HepG2 (cell line): Measurements from ENCODE around the gene NOSIP. TPM values are rescaled to one million over a fixed set of nuclear protein-coding genes. Genes with fewer than 3 reads are reported as not detected.

ENCODE experiments used
- FOXP1 ChIP-seq, 2 experiments: fragments of 450-650 bp in 1 of 2; IDR thresholded peaks; 2 replicates each; pipeline ENCODE4 v1.6.1; 2017 to 2018; ENCODE audit warnings: antibody characterized with exemption in 1 of 2
- GATAD1 ChIP-seq: IDR thresholded peaks from 2 replicates; pipeline ENCODE4 v1.6.1; 2016; ENCODE audit warnings: missing genetic modification reagents, missing compliant biosample characterization
- HNF4A ChIP-seq: sonication (generic); formaldehyde crosslinking; IDR thresholded peaks from 2 replicates; pipeline ENCODE4 v1.4.0; 2020; ENCODE audit warnings: missing genetic modification reagents
- ISX ChIP-seq: sonication (generic); formaldehyde crosslinking; conservative IDR thresholded peaks from 2 replicates; pipeline ENCODE4 v1.5.0; 2020; ENCODE audit warnings: missing genetic modification reagents
- KLF9 ChIP-seq: IDR thresholded peaks from 2 replicates; pipeline ENCODE4 v1.6.1; 2016; ENCODE audit warnings: low read depth
- MXI1 ChIP-seq: IDR thresholded peaks from 3 replicates; pipeline ENCODE4 v1.6.1; 2012; ENCODE audit warnings: low read depth, low read length, inconsistent platforms, borderline replicate concordance
- NKX3-1 ChIP-seq: sonication (generic); formaldehyde crosslinking; IDR thresholded peaks from 2 replicates; pipeline ENCODE4 v1.5.0; 2020; ENCODE audit warnings: missing genetic modification reagents
- NR2C2 ChIP-seq: sonication (generic); formaldehyde crosslinking; IDR thresholded peaks from 2 replicates; pipeline ENCODE4 v1.4.0; 2020; ENCODE audit warnings: missing genetic modification reagents, mild to moderate bottlenecking, moderate library complexity, borderline replicate concordance
- RARA ChIP-seq: IDR thresholded peaks from 2 replicates; pipeline ENCODE4 v1.6.1; 2016; ENCODE audit warnings: missing genetic modification reagents, missing compliant biosample characterization
- REL ChIP-seq: sonication (generic); formaldehyde crosslinking; conservative IDR thresholded peaks from 2 replicates; pipeline ENCODE4 v1.8.0; 2022; ENCODE audit warnings: mild to moderate bottlenecking, missing genetic modification reagents, moderate library complexity
- SALL2 ChIP-seq: sonication (generic); formaldehyde crosslinking; IDR thresholded peaks from 2 replicates; pipeline ENCODE4 v1.8.1; 2023; ENCODE audit warnings: mild to moderate bottlenecking, missing genetic modification reagents, inconsistent platforms
- SATB2 ChIP-seq: sonication (generic); formaldehyde crosslinking; IDR thresholded peaks from 2 replicates; pipeline ENCODE4 v1.5.0; 2020; ENCODE audit warnings: missing genetic modification reagents
- SRSF4 ChIP-seq: fragments of 200-400 bp; formaldehyde crosslinking; IDR thresholded peaks from one replicate; pipeline ENCODE4 v1.6.1; 2018; ENCODE audit warnings: mild to moderate bottlenecking, low read depth, low read length, moderate library complexity; ENCODE audit not compliant: poor library complexity, severe bottlenecking
- TAF15 ChIP-seq: fragments of 200-400 bp; formaldehyde crosslinking; IDR thresholded peaks from one replicate; pipeline ENCODE4 v1.6.1; 2018; ENCODE audit warnings: mild to moderate bottlenecking, low read depth, low read length; ENCODE audit not compliant: poor library complexity, severe bottlenecking
- ZBTB42 ChIP-seq: sonication (generic); formaldehyde crosslinking; IDR thresholded peaks from 2 replicates; pipeline ENCODE4 v1.5.0; 2020; ENCODE audit warnings: mild to moderate bottlenecking, missing genetic modification reagents
- ZNF329 ChIP-seq: sonication (generic); formaldehyde crosslinking; IDR thresholded peaks from 2 replicates; pipeline ENCODE4 v1.9.0; 2021; ENCODE audit warnings: low read depth, mild to moderate bottlenecking, missing genetic modification reagents
- ZNF468 ChIP-seq: sonication (generic); formaldehyde crosslinking; IDR thresholded peaks from 2 replicates; pipeline ENCODE4 v1.8.0; 2022; ENCODE audit warnings: mild to moderate bottlenecking, moderate library complexity, missing genetic modification reagents
- ZNF563 ChIP-seq: sonication (generic); formaldehyde crosslinking; IDR thresholded peaks from 2 replicates; pipeline ENCODE4 v1.8.0; 2022; ENCODE audit warnings: mild to moderate bottlenecking, moderate library complexity, missing genetic modification reagents
- ZNF616 ChIP-seq: sonication (generic); formaldehyde crosslinking; IDR thresholded peaks from 2 replicates; pipeline ENCODE4 v1.5.0; 2020; ENCODE audit warnings: low read depth, mild to moderate bottlenecking, missing genetic modification reagents
- ZNF619 ChIP-seq: sonication (generic); formaldehyde crosslinking; IDR thresholded peaks from 2 replicates; pipeline ENCODE4 v1.4.0; 2020; ENCODE audit warnings: mild to moderate bottlenecking, missing genetic modification reagents
- ZNF660 ChIP-seq: sonication (generic); formaldehyde crosslinking; IDR thresholded peaks from 2 replicates; pipeline ENCODE4 v1.5.1; 2020; ENCODE audit warnings: mild to moderate bottlenecking, low read depth, missing genetic modification reagents, borderline replicate concordance
- ZNF790 ChIP-seq: sonication (generic); formaldehyde crosslinking; IDR thresholded peaks from 2 replicates; pipeline ENCODE4 v1.8.0; 2022; ENCODE audit warnings: missing genetic modification reagents, mild to moderate bottlenecking, borderline replicate concordance
- polyA plus RNA-seq, 8 experiments: library from polyadenylated mRNA; depleted of rRNA in 3 of 8; stranded (reverse) in 7 of 8; unstranded in 1 of 8; fragments of >200 nt; fragmentation: Illumina TruSeq in 4 of 8; extraction: Trizol in 4 of 8; gene quantifications; 2 replicates each; pipeline versions ENCODE4 v1.2.1 to v1.2.3, GENCODE V29; 2011 to 2016; ENCODE audit warnings: low read depth in 4 of 8, missing spikeins in 1 of 8, mixed read lengths in 1 of 8; ENCODE audit not compliant: insufficient read depth in 1 of 8
- total RNA-seq, 5 experiments: library from RNA; depleted of rRNA; stranded (reverse); fragments of >200 nt; fragmentation: Illumina TruSeq; extraction: Trizol; gene quantifications; 2 replicates each; pipeline ENCODE4 v1.2.3, GENCODE V29; 2016; ENCODE audit warnings: low read depth in 1 of 5
- TF ChIP-seq, protein P1 (sequence below): sonication (generic); formaldehyde crosslinking; IDR thresholded peaks from 2 replicates; pipeline ENCODE4; 2020; ENCODE audit warnings: missing genetic modification reagents, mild to moderate bottlenecking, borderline replicate concordance
- TF ChIP-seq, protein P2 (sequence below): IDR thresholded peaks from 2 replicates; pipeline ENCODE4 v1.6.1; 2016; ENCODE audit warnings: missing biosample characterization, missing genetic modification reagents, low read depth
- TF ChIP-seq, protein P3 (sequence below): IDR thresholded peaks from 2 replicates; pipeline ENCODE4 v1.6.1; 2016; ENCODE audit warnings: low read depth

NOSIP gene
- total and polyA plus RNA-seq, 2 of the 13 experiments (the other 11 are each of a cell fraction or from before 2014, with no cell fraction given): 54.3 to 78.0 TPM

DNA sequence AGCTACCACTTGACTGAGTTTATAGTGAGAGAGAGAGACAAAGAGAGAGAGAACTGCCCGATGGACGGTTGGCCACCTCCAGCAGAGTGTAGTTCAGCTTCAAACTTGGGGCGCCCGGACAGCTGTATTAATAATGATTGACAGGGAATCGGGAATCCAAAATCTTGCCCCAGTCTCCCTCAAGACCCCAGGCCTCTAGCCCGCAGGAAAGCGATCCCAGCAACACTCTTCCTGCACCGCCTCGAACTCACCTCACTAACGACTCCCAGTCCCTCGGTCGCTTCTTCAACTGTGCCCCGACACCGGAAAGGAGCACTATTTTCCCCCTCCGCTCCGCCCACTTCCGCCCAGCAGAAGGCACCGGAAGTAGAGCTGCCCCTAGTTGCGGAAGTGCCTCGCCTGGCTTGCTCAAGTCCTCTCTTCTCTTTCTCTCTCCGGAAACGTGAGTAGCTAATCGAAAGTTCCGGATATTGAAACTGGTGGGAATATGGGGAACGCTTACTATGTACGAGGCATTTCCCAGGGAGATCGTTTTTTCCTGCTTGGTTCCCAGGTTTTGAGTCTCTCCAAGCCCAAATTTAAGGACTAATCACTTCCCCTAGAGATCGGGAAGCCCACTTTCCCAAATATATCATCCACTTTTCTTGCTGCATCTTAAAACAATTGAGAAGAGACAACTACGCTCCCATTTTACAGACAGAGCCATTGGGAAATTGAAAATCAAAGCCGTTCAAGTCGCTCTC is at the start of gene NOSIP (continued):
- TF ChIP-seq, protein P1, sequence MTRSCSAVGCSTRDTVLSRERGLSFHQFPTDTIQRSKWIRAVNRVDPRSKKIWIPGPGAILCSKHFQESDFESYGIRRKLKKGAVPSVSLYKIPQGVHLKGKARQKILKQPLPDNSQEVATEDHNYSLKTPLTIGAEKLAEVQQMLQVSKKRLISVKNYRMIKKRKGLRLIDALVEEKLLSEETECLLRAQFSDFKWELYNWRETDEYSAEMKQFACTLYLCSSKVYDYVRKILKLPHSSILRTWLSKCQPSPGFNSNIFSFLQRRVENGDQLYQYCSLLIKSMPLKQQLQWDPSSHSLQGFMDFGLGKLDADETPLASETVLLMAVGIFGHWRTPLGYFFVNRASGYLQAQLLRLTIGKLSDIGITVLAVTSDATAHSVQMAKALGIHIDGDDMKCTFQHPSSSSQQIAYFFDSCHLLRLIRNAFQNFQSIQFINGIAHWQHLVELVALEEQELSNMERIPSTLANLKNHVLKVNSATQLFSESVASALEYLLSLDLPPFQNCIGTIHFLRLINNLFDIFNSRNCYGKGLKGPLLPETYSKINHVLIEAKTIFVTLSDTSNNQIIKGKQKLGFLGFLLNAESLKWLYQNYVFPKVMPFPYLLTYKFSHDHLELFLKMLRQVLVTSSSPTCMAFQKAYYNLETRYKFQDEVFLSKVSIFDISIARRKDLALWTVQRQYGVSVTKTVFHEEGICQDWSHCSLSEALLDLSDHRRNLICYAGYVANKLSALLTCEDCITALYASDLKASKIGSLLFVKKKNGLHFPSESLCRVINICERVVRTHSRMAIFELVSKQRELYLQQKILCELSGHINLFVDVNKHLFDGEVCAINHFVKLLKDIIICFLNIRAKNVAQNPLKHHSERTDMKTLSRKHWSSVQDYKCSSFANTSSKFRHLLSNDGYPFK (CRISPR knock-in tag): peak; percentile 68; the same call in 1 of the 2 replicates
- TF ChIP-seq, protein P2, sequence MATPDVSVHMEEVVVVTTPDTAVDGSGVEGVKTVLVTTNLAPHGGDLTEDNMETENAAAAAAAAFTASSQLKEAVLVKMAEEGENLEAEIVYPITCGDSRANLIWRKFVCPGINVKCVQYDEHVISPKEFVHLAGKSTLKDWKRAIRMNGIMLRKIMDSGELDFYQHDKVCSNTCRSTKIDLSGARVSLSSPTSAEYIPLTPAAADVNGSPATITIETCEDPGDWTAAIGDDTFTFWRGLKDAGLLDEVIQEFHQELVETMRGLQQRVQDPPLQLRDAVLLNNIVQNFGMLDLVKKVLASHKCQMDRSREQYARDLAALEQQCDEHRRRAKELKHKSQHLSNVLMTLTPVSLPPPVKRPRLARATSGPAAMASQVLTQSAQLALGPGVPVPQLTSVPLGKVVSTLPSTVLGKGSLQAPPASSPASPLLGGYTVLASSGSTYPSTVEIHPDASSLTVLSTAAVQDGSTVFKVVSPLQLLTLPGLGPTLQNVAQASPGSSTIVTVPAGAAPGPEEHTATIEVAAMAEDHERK (CRISPR knock-in tag): no peak
- TF ChIP-seq RARA (CRISPR knock-in tag): no peak
- no peak; the same call in 1 of the 2 replicates for TF ChIP-seq ZNF619 (CRISPR knock-in tag)
- no peak for TF ChIP-seq ZNF468 (CRISPR knock-in tag)
- no peak for TF ChIP-seq SRSF4
- no peak for TF ChIP-seq ZNF790 (CRISPR knock-in tag)
- TF ChIP-seq, protein P3, sequence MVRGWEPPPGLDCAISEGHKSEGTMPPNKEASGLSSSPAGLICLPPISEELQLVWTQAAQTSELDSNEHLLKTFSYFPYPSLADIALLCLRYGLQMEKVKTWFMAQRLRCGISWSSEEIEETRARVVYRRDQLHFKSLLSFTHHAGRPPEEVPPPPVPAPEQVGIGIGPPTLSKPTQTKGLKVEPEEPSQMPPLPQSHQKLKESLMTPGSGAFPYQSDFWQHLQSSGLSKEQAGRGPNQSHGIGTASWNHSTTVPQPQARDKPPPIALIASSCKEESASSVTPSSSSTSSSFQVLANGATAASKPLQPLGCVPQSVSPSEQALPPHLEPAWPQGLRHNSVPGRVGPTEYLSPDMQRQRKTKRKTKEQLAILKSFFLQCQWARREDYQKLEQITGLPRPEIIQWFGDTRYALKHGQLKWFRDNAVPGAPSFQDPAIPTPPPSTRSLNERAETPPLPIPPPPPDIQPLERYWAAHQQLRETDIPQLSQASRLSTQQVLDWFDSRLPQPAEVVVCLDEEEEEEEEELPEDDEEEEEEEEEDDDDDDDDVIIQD (CRISPR knock-in tag): peak; percentile 69; the same call in 1 of the 2 replicates
- no peak for TF ChIP-seq ZNF660 (CRISPR knock-in tag)
- TF ChIP-seq HNF4A: no peak
- TF ChIP-seq NKX3-1: no peak; the same call in 1 of the 2 replicates
- TF ChIP-seq SALL2 (CRISPR knock-in tag): no peak
- no peak for TF ChIP-seq TAF15
- no peak for TF ChIP-seq REL (CRISPR knock-in tag)
- TF ChIP-seq ISX (CRISPR knock-in tag): no peak
- 0 out of 2 replicates have a peak, but pooled peaks have one; percentile 50 for TF ChIP-seq SATB2
- TF ChIP-seq ZBTB42 (CRISPR knock-in tag): no peak
- peak; percentile 86; the same call in 1 of the 3 replicates for TF ChIP-seq MXI1
- peak; percentile 93 for TF ChIP-seq NR2C2 (CRISPR knock-in tag)
- TF ChIP-seq KLF9 (CRISPR knock-in tag): peak; percentile 73; the same call in 1 of the 2 replicates
- TF ChIP-seq ZNF563: no peak
- no peak for TF ChIP-seq ZNF616 (CRISPR knock-in tag)
- no peak for TF ChIP-seq ZNF329 (CRISPR knock-in tag)
- TF ChIP-seq FOXP1 (IDR thresholded peaks at IDR 0.05): no peak
- TF ChIP-seq FOXP1 (CRISPR knock-in tag; IDR thresholded peaks at IDR 0.05): no peak; the same call in 1 of the 2 replicates
- TF ChIP-seq GATAD1 (CRISPR knock-in tag): peak; percentile 95
